ENCODE results near the gene ICA1L. TPM values are rescaled to one million over a fixed set of nuclear protein-coding genes. Genes with fewer than 3 reads are reported as not detected.

ICA1L gene
- total RNA-seq, 1 experiment from 2014 or later: 11.0 TPM

- in situ Hi-C loops (cut with HindIII; ENCODE audit: low pct_unique_long_range_greater_than_20kb, low sequenced_read_pairs): no loop called here
- peak; percentile 10 for DNase-seq (ENCODE audit: low read depth)
These were observed 110.7 kb downstream of the ICA1L start for GRCh38 chr2:202760848-202761247.

GRCh38 chr2:202758604-202759003, 113.0 kb downstream of the ICA1L start:
- DNase-seq (ENCODE audit: low read depth): peak; percentile 18

GRCh38 chr2:202758128-202758527, 113.4 kb downstream of the ICA1L start:
- DNase-seq (ENCODE audit: low read depth): no peak
- in situ Hi-C loops (cut with HindIII; ENCODE audit: low pct_unique_long_range_greater_than_20kb, low sequenced_read_pairs): no loop called here

More at GRCh38 chr2:202758604-202759003, 113.0 kb downstream of the ICA1L start:
- in situ Hi-C loops (cut with HindIII; ENCODE audit: low pct_unique_long_range_greater_than_20kb, low sequenced_read_pairs): no loop called here

GRCh38 chr2:202757339-202757738, 114.2 kb downstream of the ICA1L start:
- in situ Hi-C loops (cut with HindIII; ENCODE audit: low pct_unique_long_range_greater_than_20kb, low sequenced_read_pairs): no loop called here
- no peak for DNase-seq (ENCODE audit: low read depth)

GRCh38 chr2:202756598-202756997, 115.0 kb downstream of the ICA1L start:
- DNase-seq (ENCODE audit: low read depth): no peak
- in situ Hi-C loops (cut with HindIII; ENCODE audit: low pct_unique_long_range_greater_than_20kb, low sequenced_read_pairs): no loop called here

- no peak for DNase-seq (ENCODE audit: low read depth)
- in situ Hi-C loops (cut with HindIII; ENCODE audit: low pct_unique_long_range_greater_than_20kb, low sequenced_read_pairs): no loop called here
These were observed 116.6 kb downstream of the ICA1L start for GRCh38 chr2:202754936-202755335.

- DNase-seq (ENCODE audit: low read depth): no peak
- in situ Hi-C loops (cut with HindIII; ENCODE audit: low pct_unique_long_range_greater_than_20kb, low sequenced_read_pairs): no loop called here
These were observed 119.5 kb downstream of the ICA1L start for GRCh38 chr2:202752071-202752470.

- no peak for DNase-seq (ENCODE audit: low read depth)
- in situ Hi-C loops (cut with HindIII; ENCODE audit: low pct_unique_long_range_greater_than_20kb, low sequenced_read_pairs): no loop called here
These were observed 120.7 kb downstream of the ICA1L start for GRCh38 chr2:202750763-202751427.

GRCh38 chr2:202749477-202749876, 122.1 kb downstream of the ICA1L start:
- DNase-seq (ENCODE audit: low read depth): no peak
- in situ Hi-C loops (cut with HindIII; ENCODE audit: low pct_unique_long_range_greater_than_20kb, low sequenced_read_pairs): no loop called here

- in situ Hi-C loops (cut with HindIII; ENCODE audit: low pct_unique_long_range_greater_than_20kb, low sequenced_read_pairs): no loop called here
- no peak for DNase-seq (ENCODE audit: low read depth)
These were observed 128.0 kb downstream of the ICA1L start for GRCh38 chr2:202743613-202744012.

- DNase-seq (ENCODE audit: low read depth): no peak
- in situ Hi-C loops (cut with HindIII; ENCODE audit: low pct_unique_long_range_greater_than_20kb, low sequenced_read_pairs): no loop called here
These were observed 134.7 kb downstream of the ICA1L start for GRCh38 chr2:202736826-202737225.

GRCh38 chr2:202726070-202726469, 145.5 kb downstream of the ICA1L start:
- in situ Hi-C loops (cut with HindIII; ENCODE audit: low pct_unique_long_range_greater_than_20kb, low sequenced_read_pairs): no loop called here
- no peak for DNase-seq (ENCODE audit: low read depth)

GRCh38 chr2:202723746-202724145, 147.8 kb downstream of the ICA1L start:
- DNase-seq (ENCODE audit: low read depth): no peak
- in situ Hi-C loops (cut with HindIII; ENCODE audit: low pct_unique_long_range_greater_than_20kb, low sequenced_read_pairs): no loop called here

Other genes with a start within 250 kb of the ICA1L start
- 1.4 and 1.7 TPM in 2 replicates for gene FAM117B, start 236.8 kb downstream of the ICA1L start, total RNA-seq (2014; rRNA removed; shearing (Covaris generic); ENCODE audit: low replicate concordance)
- 70.9 and 76.4 TPM in 2 replicates for gene WDR12, start 39.9 kb upstream of the ICA1L start, total RNA-seq (2014; rRNA removed; shearing (Covaris generic); ENCODE audit: low replicate concordance)
- 6.6 and 7.1 TPM in 2 replicates for gene CARF, start 40.5 kb upstream of the ICA1L start, total RNA-seq (2014; rRNA removed; shearing (Covaris generic); ENCODE audit: low replicate concordance)
- 2.5 and 2.7 TPM in 2 replicates for gene NBEAL1, start 143.1 kb upstream of the ICA1L start, total RNA-seq (2014; rRNA removed; shearing (Covaris generic); ENCODE audit: low replicate concordance)

Data from Caki2 (cell line).